ENCODE measurements around the gene WDFY3.

DNA sequence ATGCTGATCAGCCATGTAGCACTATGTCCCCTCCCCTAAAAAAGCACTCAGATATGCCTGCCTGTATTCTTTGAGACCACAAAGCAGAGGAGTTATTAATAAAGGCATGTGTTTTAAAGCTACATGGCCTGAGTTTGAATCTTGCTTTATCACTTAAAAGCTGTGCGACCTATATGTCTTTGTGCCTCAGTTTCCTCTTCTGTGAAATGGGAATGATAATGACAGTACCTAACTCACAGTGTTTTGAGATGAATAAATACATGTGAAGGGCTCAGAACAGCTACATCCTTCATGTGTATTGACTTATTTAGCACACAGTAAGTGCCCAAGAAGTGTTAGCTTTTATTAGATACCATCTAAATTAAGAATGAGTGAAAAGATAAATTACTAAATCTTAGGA lies 180.0 kb downstream of the WDFY3 start:
- TF ChIP-seq, protein P1, sequence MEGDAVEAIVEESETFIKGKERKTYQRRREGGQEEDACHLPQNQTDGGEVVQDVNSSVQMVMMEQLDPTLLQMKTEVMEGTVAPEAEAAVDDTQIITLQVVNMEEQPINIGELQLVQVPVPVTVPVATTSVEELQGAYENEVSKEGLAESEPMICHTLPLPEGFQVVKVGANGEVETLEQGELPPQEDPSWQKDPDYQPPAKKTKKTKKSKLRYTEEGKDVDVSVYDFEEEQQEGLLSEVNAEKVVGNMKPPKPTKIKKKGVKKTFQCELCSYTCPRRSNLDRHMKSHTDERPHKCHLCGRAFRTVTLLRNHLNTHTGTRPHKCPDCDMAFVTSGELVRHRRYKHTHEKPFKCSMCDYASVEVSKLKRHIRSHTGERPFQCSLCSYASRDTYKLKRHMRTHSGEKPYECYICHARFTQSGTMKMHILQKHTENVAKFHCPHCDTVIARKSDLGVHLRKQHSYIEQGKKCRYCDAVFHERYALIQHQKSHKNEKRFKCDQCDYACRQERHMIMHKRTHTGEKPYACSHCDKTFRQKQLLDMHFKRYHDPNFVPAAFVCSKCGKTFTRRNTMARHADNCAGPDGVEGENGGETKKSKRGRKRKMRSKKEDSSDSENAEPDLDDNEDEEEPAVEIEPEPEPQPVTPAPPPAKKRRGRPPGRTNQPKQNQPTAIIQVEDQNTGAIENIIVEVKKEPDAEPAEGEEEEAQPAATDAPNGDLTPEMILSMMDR (IDR thresholded peaks at IDR 0.05; ENCODE audit: insufficient read depth, low read length) = no peak
- no peak for TF ChIP-seq POLR2AphosphoS5 (IDR thresholded peaks at IDR 0.05; ENCODE audit: low read depth)

Data from HL-60 (cell line).